ENCODE results near the gene FREY1. TPM values are rescaled to one million over a fixed set of nuclear protein-coding genes. Genes with fewer than 3 reads are reported as not detected.

FREY1 gene
- total and polyA plus RNA-seq, 2 of the 8 experiments (the other 6 are each of a cell fraction or from before 2014, with no cell fraction given): 0.32 to 1.1 TPM

DNA sequence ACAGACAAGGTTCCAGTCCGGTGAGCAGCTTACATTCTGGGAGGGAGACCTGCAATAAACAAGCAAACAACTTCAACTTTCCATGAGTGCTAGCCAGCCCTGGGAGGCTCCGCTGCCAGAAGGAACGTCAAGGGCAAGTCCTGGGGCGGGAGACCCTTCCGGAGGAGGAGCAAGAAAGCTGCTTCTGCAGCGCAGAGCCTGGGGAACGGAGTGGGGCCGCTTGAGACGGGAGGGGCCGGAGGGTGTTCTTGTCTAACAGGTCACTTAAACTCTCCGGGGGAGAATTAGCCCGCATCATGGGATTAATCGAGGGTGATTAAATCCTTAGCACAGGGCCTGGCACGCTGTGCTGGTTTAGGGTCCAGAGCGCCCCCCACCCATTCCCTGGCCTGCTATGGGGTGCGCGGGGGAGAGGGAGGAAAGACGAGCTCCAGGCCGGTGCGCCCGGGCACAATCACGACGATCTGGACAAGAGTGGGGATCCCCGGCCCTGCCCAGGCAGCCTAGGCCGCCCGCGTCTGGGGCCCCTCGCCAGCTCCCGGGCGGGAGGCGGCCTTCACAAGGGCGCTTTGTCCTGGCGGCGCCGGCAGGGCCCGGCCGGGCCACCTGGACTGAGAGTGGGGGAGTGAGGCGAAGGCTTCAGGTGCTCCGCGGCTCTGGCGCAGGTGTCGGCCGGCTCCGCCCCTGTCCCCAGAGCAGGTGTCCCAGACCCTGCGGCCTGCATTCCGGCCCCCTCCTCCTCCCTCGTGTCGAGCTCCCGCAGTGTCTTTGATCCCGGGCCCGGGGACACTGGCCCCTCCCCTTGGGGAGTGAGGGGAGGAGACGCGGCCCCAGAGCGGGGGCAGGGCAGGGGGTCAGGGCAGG is 14.7 kb upstream of the FREY1 start (continued):
- TF ChIP-seq, protein P1, sequence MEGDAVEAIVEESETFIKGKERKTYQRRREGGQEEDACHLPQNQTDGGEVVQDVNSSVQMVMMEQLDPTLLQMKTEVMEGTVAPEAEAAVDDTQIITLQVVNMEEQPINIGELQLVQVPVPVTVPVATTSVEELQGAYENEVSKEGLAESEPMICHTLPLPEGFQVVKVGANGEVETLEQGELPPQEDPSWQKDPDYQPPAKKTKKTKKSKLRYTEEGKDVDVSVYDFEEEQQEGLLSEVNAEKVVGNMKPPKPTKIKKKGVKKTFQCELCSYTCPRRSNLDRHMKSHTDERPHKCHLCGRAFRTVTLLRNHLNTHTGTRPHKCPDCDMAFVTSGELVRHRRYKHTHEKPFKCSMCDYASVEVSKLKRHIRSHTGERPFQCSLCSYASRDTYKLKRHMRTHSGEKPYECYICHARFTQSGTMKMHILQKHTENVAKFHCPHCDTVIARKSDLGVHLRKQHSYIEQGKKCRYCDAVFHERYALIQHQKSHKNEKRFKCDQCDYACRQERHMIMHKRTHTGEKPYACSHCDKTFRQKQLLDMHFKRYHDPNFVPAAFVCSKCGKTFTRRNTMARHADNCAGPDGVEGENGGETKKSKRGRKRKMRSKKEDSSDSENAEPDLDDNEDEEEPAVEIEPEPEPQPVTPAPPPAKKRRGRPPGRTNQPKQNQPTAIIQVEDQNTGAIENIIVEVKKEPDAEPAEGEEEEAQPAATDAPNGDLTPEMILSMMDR (IDR thresholded peaks at IDR 0.05; ENCODE audit: control extremely low read depth in 1 of 3, insufficient read depth in 1 of 3, low read depth in 1 of 3, low read length in 3 of 3): no peak; a peak in 1 of 4 replicates
- TF ChIP-seq BRCA1 (IDR thresholded peaks at IDR 0.05; ENCODE audit: low read depth, low read length) (no peak), TEAD4 (IDR thresholded peaks at IDR 0.05; ENCODE audit: low read depth, low read length) (peak; percentile 95), GTF2F1 (IDR thresholded peaks at IDR 0.05; ENCODE audit: borderline replicate concordance, low read depth, low read length) (no peak), EZH2 (IDR thresholded peaks at IDR 0.05; ENCODE audit: low read depth, low read length, severe bottlenecking) (no peak), RBBP5 (IDR thresholded peaks at IDR 0.05; ENCODE audit: borderline replicate concordance, low read depth, low read length) (no peak; the same call in 1 of the 2 replicates), CBX8 (IDR thresholded peaks at IDR 0.05; ENCODE audit: borderline replicate concordance, low read depth, low read length) (no peak), HDAC2 (IDR thresholded peaks at IDR 0.05; ENCODE audit: borderline replicate concordance in 1 of 2, low read depth in 2 of 2, low read length in 2 of 2) (peak; percentile 3 to 14; a peak in 1 of 4 replicates), NRF1 (IDR thresholded peaks at IDR 0.05; ENCODE audit: low read depth, low read length) (peak; percentile 10; the same call in 1 of the 2 replicates), CREB1 (IDR thresholded peaks at IDR 0.05) (peak; percentile 59), SIX5 (IDR thresholded peaks at IDR 0.05; ENCODE audit: low read depth, low read length) (no peak), POLR2A (IDR thresholded peaks at IDR 0.05; ENCODE audit: control extremely low read depth in 1 of 2, low read depth in 2 of 2, low read length in 2 of 2) (peak in 1 of 2 experiments; percentile 88; a peak in 2 of 3 replicates), TAF7 (optimal IDR thresholded peaks at IDR 0.05; ENCODE audit: borderline replicate concordance, low read depth, low read length) (peak; percentile 74), RAD21 (IDR thresholded peaks at IDR 0.05 in 1 of 2, conservative IDR thresholded peaks at IDR 0.05 in 1 of 2; ENCODE audit: low read depth in 2 of 2, low read length in 2 of 2) (no peak; a peak in 1 of 4 replicates)
- TF ChIP-seq, protein P2, sequence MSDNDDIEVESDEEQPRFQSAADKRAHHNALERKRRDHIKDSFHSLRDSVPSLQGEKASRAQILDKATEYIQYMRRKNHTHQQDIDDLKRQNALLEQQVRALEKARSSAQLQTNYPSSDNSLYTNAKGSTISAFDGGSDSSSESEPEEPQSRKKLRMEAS (IDR thresholded peaks at IDR 0.05): peak; percentile 88
- TF ChIP-seq, protein P3, sequence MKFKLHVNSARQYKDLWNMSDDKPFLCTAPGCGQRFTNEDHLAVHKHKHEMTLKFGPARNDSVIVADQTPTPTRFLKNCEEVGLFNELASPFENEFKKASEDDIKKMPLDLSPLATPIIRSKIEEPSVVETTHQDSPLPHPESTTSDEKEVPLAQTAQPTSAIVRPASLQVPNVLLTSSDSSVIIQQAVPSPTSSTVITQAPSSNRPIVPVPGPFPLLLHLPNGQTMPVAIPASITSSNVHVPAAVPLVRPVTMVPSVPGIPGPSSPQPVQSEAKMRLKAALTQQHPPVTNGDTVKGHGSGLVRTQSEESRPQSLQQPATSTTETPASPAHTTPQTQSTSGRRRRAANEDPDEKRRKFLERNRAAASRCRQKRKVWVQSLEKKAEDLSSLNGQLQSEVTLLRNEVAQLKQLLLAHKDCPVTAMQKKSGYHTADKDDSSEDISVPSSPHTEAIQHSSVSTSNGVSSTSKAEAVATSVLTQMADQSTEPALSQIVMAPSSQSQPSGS (IDR thresholded peaks at IDR 0.05; ENCODE audit: low read length): no peak
- TF ChIP-seq, protein P4, sequence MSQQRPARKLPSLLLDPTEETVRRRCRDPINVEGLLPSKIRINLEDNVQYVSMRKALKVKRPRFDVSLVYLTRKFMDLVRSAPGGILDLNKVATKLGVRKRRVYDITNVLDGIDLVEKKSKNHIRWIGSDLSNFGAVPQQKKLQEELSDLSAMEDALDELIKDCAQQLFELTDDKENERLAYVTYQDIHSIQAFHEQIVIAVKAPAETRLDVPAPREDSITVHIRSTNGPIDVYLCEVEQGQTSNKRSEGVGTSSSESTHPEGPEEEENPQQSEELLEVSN (IDR thresholded peaks at IDR 0.05): peak; percentile 58; the same call in 1 of the 2 replicates
